Testis (tissue), 2 donors: ENCODE measurements around the gene LPCAT4.
"Not testable (repeated sequence)": the region's sequence is repeated elsewhere in the genome, so short reads cannot be mapped to it uniquely, and the experiment has no call there.

Experiments used
- CTCF ChIP-seq, 3 experiments: fragments of 450-650 bp in 2 of 3; fragments of 200-600 bp in 1 of 3; sonication (generic) in 1 of 3; IDR thresholded peaks; one replicate each; pipeline ENCODE4 v1.5.1; 2016 to 2019; ENCODE audit warnings: antibody characterized with exemption in 3 of 3, mild to moderate bottlenecking in 2 of 3, moderate library complexity in 1 of 3
- POLR2A ChIP-seq: fragments of 450-650 bp; IDR thresholded peaks from one replicate; pipeline ENCODE4 v1.6.1; 2017; ENCODE audit warnings: antibody characterized with exemption, mild to moderate bottlenecking, moderate library complexity

- TF ChIP-seq CTCF (IDR thresholded peaks at IDR 0.05); POLR2A: not testable (repeated sequence)
Observed at GRCh38 chr15:34381829-34382521, 15.0 kb upstream of the LPCAT4 start.
